ENCODE measurements around the gene SEC14L2.

- TF ChIP-seq, protein P1, sequence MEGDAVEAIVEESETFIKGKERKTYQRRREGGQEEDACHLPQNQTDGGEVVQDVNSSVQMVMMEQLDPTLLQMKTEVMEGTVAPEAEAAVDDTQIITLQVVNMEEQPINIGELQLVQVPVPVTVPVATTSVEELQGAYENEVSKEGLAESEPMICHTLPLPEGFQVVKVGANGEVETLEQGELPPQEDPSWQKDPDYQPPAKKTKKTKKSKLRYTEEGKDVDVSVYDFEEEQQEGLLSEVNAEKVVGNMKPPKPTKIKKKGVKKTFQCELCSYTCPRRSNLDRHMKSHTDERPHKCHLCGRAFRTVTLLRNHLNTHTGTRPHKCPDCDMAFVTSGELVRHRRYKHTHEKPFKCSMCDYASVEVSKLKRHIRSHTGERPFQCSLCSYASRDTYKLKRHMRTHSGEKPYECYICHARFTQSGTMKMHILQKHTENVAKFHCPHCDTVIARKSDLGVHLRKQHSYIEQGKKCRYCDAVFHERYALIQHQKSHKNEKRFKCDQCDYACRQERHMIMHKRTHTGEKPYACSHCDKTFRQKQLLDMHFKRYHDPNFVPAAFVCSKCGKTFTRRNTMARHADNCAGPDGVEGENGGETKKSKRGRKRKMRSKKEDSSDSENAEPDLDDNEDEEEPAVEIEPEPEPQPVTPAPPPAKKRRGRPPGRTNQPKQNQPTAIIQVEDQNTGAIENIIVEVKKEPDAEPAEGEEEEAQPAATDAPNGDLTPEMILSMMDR (IDR thresholded peaks at IDR 0.05): no peak
- TF ChIP-seq POLR2A (IDR thresholded peaks at IDR 0.05): no peak
These were observed 76.3 kb downstream of the SEC14L2 start for GRCh38 chr22:30472994-30473720.

Measured in lower leg skin (tissue), 3 donors.